HepG2 (cell line): ENCODE measurements around the gene KLHL21. TPM values are rescaled to one million over a fixed set of nuclear protein-coding genes. Genes with fewer than 3 reads are reported as not detected.
A peak's percentile ranks its signal among the peaks of the same experiment; 100 is the strongest.

Source experiments
- ARID3A ChIP-seq: IDR thresholded peaks from 2 replicates; pipeline ENCODE4 v1.6.1; 2012; ENCODE audit warnings: low read depth, low read length, improper control_type of control experiment
- CSRNP1 ChIP-seq: sonication (generic); formaldehyde crosslinking; IDR thresholded peaks from 2 replicates; pipeline ENCODE4 v1.8.1; 2023; ENCODE audit warnings: mild to moderate bottlenecking, missing genetic modification reagents
- MIER2 ChIP-seq: IDR thresholded peaks from 2 replicates; pipeline ENCODE4 v1.6.1; 2016; ENCODE audit warnings: missing biosample characterization, missing genetic modification reagents
- MXD4 ChIP-seq: IDR thresholded peaks from 2 replicates; pipeline ENCODE4 v1.6.1; 2016; ENCODE audit warnings: mild to moderate bottlenecking, missing biosample characterization, missing genetic modification reagents
- NCOA2 ChIP-seq: sonication (generic); formaldehyde crosslinking; IDR thresholded peaks from 2 replicates; pipeline ENCODE4 v1.8.0; 2022; ENCODE audit warnings: inconsistent platforms
- PCBP1 ChIP-seq: fragments of 200-400 bp; formaldehyde crosslinking; IDR thresholded peaks from 2 replicates; pipeline ENCODE4 v1.6.1; 2017; ENCODE audit warnings: mild to moderate bottlenecking, low read depth, low read length, borderline replicate concordance
- POLR2G ChIP-seq: fragments of 200-400 bp; formaldehyde crosslinking; IDR thresholded peaks from 2 replicates; pipeline ENCODE4 v1.6.1; 2018; ENCODE audit warnings: mild to moderate bottlenecking, low read depth, low read length, moderate library complexity
- RARG ChIP-seq: sonication (generic); formaldehyde crosslinking; IDR thresholded peaks from 2 replicates; pipeline ENCODE4 v1.4.0; 2020; ENCODE audit warnings: low read depth, mild to moderate bottlenecking, missing genetic modification reagents
- RBFOX2 ChIP-seq: fragments of 200-400 bp; formaldehyde crosslinking; IDR thresholded peaks from 2 replicates; pipeline ENCODE4 v1.6.1; 2017; ENCODE audit warnings: low read depth, mild to moderate bottlenecking, low read length
- REL ChIP-seq: sonication (generic); formaldehyde crosslinking; conservative IDR thresholded peaks from 2 replicates; pipeline ENCODE4 v1.8.0; 2022; ENCODE audit warnings: mild to moderate bottlenecking, missing genetic modification reagents, moderate library complexity
- RFX3 ChIP-seq: IDR thresholded peaks from 2 replicates; pipeline ENCODE4 v1.6.1; 2016; ENCODE audit warnings: missing biosample characterization, missing genetic modification reagents
- SCMH1 ChIP-seq: sonication (generic); formaldehyde crosslinking; IDR thresholded peaks from 2 replicates; pipeline ENCODE4 v1.9.0; 2021; ENCODE audit warnings: missing genetic modification reagents, mild to moderate bottlenecking, borderline replicate concordance
- TAF15 ChIP-seq: fragments of 200-400 bp; formaldehyde crosslinking; IDR thresholded peaks from one replicate; pipeline ENCODE4 v1.6.1; 2018; ENCODE audit warnings: mild to moderate bottlenecking, low read depth, low read length; ENCODE audit not compliant: poor library complexity, severe bottlenecking
- TSC22D2 ChIP-seq: sonication (generic); formaldehyde crosslinking; IDR thresholded peaks from 2 replicates; pipeline ENCODE4 v1.5.1; 2020; ENCODE audit warnings: missing genetic modification reagents, mild to moderate bottlenecking, borderline replicate concordance
- ZBTB4 ChIP-seq: sonication (generic); formaldehyde crosslinking; IDR thresholded peaks from 2 replicates; pipeline ENCODE4 v1.4.0; 2020; ENCODE audit warnings: missing genetic modification reagents, mild to moderate bottlenecking, borderline replicate concordance
- ZKSCAN1 ChIP-seq: fragments of 150-350 bp; IDR thresholded peaks from 2 replicates; pipeline ENCODE4 v1.6.1; 2014; ENCODE audit warnings: low read length
- ZNF34 ChIP-seq: sonication (generic); formaldehyde crosslinking; IDR thresholded peaks from 2 replicates; pipeline ENCODE4 v1.4.0; 2020; ENCODE audit warnings: mild to moderate bottlenecking, missing genetic modification reagents, borderline replicate concordance
- ZNF501 ChIP-seq: sonication (generic); formaldehyde crosslinking; IDR thresholded peaks from 2 replicates; pipeline ENCODE4 v1.5.1; 2020; ENCODE audit warnings: mild to moderate bottlenecking, moderate library complexity, missing genetic modification reagents
- ZNF614 ChIP-seq: IDR thresholded peaks from 2 replicates; pipeline ENCODE4 v1.6.1; 2018; ENCODE audit warnings: missing biosample characterization, missing genetic modification reagents, inconsistent platforms, borderline replicate concordance
- ZNF644 ChIP-seq: IDR thresholded peaks from 2 replicates; pipeline ENCODE4 v1.6.1; 2016; ENCODE audit warnings: low read depth
- ZNF839 ChIP-seq: sonication (generic); formaldehyde crosslinking; IDR thresholded peaks from 2 replicates; pipeline ENCODE4 v1.4.0; 2020; ENCODE audit warnings: missing genetic modification reagents, mild to moderate bottlenecking, borderline replicate concordance
- ZSCAN21 ChIP-seq: sonication (generic); formaldehyde crosslinking; IDR thresholded peaks from 2 replicates; pipeline ENCODE4 v1.8.0; 2022; ENCODE audit warnings: mild to moderate bottlenecking, missing genetic modification reagents, moderate library complexity, borderline replicate concordance
- polyA plus RNA-seq, 8 experiments: library from polyadenylated mRNA; depleted of rRNA in 3 of 8; stranded (reverse) in 7 of 8; unstranded in 1 of 8; fragments of >200 nt; fragmentation: Illumina TruSeq in 4 of 8; extraction: Trizol in 4 of 8; gene quantifications; 2 replicates each; pipeline versions ENCODE4 v1.2.1 to v1.2.3, GENCODE V29; 2011 to 2016; ENCODE audit warnings: low read depth in 4 of 8, missing spikeins in 1 of 8, mixed read lengths in 1 of 8; ENCODE audit not compliant: insufficient read depth in 1 of 8
- total RNA-seq, 5 experiments: library from RNA; depleted of rRNA; stranded (reverse); fragments of >200 nt; fragmentation: Illumina TruSeq; extraction: Trizol; gene quantifications; 2 replicates each; pipeline ENCODE4 v1.2.3, GENCODE V29; 2016; ENCODE audit warnings: low read depth in 1 of 5

Gene KLHL21
- total and polyA plus RNA-seq, 2 of the 13 experiments (the other 11 are each of a cell fraction or from before 2014, with no cell fraction given): 14.8 to 25.0 TPM

- no peak for TF ChIP-seq ZNF34 (CRISPR knock-in tag)
- TF ChIP-seq SCMH1 (CRISPR knock-in tag): no peak
- no peak for TF ChIP-seq TSC22D2
- peak; percentile 59; the same call in 1 of the 2 replicates for TF ChIP-seq ZNF501 (CRISPR knock-in tag)
- no peak for TF ChIP-seq CSRNP1 (CRISPR knock-in tag)
- no peak for TF ChIP-seq POLR2G
- no peak for TF ChIP-seq PCBP1
- TF ChIP-seq ZNF614 (CRISPR knock-in tag): peak; percentile 29; the same call in 1 of the 2 replicates
- TF ChIP-seq ARID3A: no peak
- no peak for TF ChIP-seq ZNF644
- no peak for TF ChIP-seq ZKSCAN1
- no peak for TF ChIP-seq ZBTB4 (CRISPR knock-in tag)
- TF ChIP-seq ZNF839 (CRISPR knock-in tag): no peak
- TF ChIP-seq TAF15: no peak
- no peak for TF ChIP-seq MIER2
- TF ChIP-seq MXD4 (CRISPR knock-in tag): 0 out of 2 replicates have a peak, but pooled peaks have one; percentile 23
- no peak for TF ChIP-seq ZSCAN21 (CRISPR knock-in tag)
- no peak for TF ChIP-seq RARG (CRISPR knock-in tag)
- no peak for TF ChIP-seq REL (CRISPR knock-in tag)
- no peak for TF ChIP-seq RBFOX2
- no peak for TF ChIP-seq RFX3 (CRISPR knock-in tag)
- TF ChIP-seq NCOA2 (CRISPR knock-in tag): no peak
Measured at GRCh38 chr1:6554907-6555778, 47.5 kb downstream of the KLHL21 start, which contains the start of gene TAS1R1 (continued).
